Vagina (tissue), 2 donors: ENCODE measurements around the gene LPP. TPM values are rescaled to one million over a fixed set of nuclear protein-coding genes. Genes with fewer than 3 reads are reported as not detected.

ENCODE experiments used
- DNase-seq, 2 donors: peaks; one replicate each; pipeline ENCODE4 v3.0.0-alpha.2; 2017; ENCODE audit errors: extremely low spot score in 2 of 2
- H3K27ac ChIP-seq: fragments of 200-600 bp; sonication (generic); one replicate; pipeline ENCODE4 v1.5.1; 2019
- H3K27me3 ChIP-seq: fragments of 200-600 bp; sonication (generic); one replicate; pipeline ENCODE4 v1.5.1; 2019
- H3K36me3 ChIP-seq, 2 donors: fragments of 200-600 bp; sonication (generic); one replicate each; pipeline ENCODE4 v1.5.1; 2017 to 2019
- H3K4me1 ChIP-seq: fragments of 200-600 bp; sonication (generic); one replicate; pipeline ENCODE4 v1.5.1; 2019
- H3K4me3 ChIP-seq, 2 donors: fragments of 200-600 bp; sonication (generic); 1 replicate in 1 of 2; 2 replicates in 1 of 2; pipeline ENCODE4 v1.5.1; 2016 to 2019
- H3K9me3 ChIP-seq: fragments of 200-600 bp; sonication (generic); one replicate; pipeline ENCODE4 v1.5.1; 2019
- CTCF ChIP-seq, 3 experiments: fragments of 450-650 bp in 2 of 3; fragments of 200-600 bp in 1 of 3; sonication (generic) in 1 of 3; IDR thresholded peaks; one replicate each; pipeline ENCODE4 v1.5.1; 2017 to 2019; ENCODE audit warnings: antibody characterized with exemption in 3 of 3, mild to moderate bottlenecking in 2 of 3, moderate library complexity in 2 of 3
- POLR2A ChIP-seq, 2 donors: fragments of 450-650 bp; IDR thresholded peaks; one replicate each; pipeline ENCODE4 v1.6.1; 2017; ENCODE audit warnings: antibody characterized with exemption in 2 of 2, mild to moderate bottlenecking in 2 of 2, moderate library complexity in 2 of 2
- POLR2AphosphoS5 ChIP-seq, 2 donors: sonication (generic); formaldehyde crosslinking; IDR thresholded peaks; one replicate each; pipeline ENCODE4 v1.9.0; 2017; ENCODE audit warnings: antibody characterized with exemption in 2 of 2, mild to moderate bottlenecking in 2 of 2, low read depth in 1 of 2; ENCODE audit not compliant: insufficient read depth in 1 of 2
- intact Hi-C: fragments of 100-400 bp; cut with DNase I; formaldehyde crosslinking; loops from one replicate; pipeline ENCODE4 v1.15.1; 2023
- total RNA-seq: library from RNA; depleted of rRNA; stranded (reverse); fragments of >200 nt; gene quantifications from one replicate; pipeline ENCODE4 v1.2.3, GENCODE V29; 2016

The LPP gene
- total RNA-seq, 1 donor from 2014 or later: 248 TPM

- DNase-seq: no peak
- Histone ChIP-seq H3K4me1 (peaks cover 25% of the 10 kb centered on the region), H3K27ac (no peak overlapping the region), H3K36me3 (no peaks in the 10 kb centered on the region), H3K4me3 (no peak overlapping the region), H3K27me3 (no peaks in the 10 kb centered on the region), H3K9me3 (no peaks in the 10 kb centered on the region)
- TF ChIP-seq CTCF (IDR thresholded peaks at IDR 0.05): no peak
- no peak for TF ChIP-seq POLR2AphosphoS5 (IDR thresholded peaks at IDR 0.05; ENCODE audit: insufficient read depth in 1 of 2, low read depth in 1 of 2)
- no peak for TF ChIP-seq POLR2A (IDR thresholded peaks at IDR 0.05)
- intact Hi-C loops: no loop called here
These were observed 508.8 kb downstream of the LPP start for GRCh38 chr3:188662795-188663194.

DNA sequence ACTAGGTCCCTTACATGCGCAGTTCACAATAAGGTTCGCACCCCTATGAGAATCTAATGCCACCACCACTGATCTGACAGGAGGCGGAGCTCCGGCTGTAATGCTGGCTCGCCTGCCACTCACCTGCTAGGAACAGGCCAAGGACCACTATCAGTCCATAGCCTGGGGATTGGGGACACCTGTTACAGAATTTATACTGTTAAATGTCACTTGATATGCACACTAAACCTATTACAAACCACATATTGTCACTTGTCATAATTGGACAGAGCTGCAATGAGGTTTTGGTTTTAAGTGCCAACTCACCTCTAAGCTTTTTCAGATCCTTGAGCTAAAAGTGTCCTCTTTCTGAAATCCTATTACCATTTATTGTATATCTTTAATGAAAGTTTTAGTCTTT lies 509.9 kb downstream of the LPP start:
- intact Hi-C loops: no loop called here

GRCh38 chr3:188664795-188665194 lies 510.8 kb downstream of the LPP start:
- Histone ChIP-seq H3K4me3 (no peak overlapping the region), H3K27me3 (no peaks in the 10 kb centered on the region), H3K27ac (no peak overlapping the region), H3K4me1 (peaks cover 12% of the 10 kb centered on the region), H3K36me3 (no peaks in the 10 kb centered on the region), H3K9me3 (no peaks in the 10 kb centered on the region)
- DNase-seq: no peak
- intact Hi-C loops: no loop called here
- no peak for TF ChIP-seq POLR2AphosphoS5 (IDR thresholded peaks at IDR 0.05; ENCODE audit: insufficient read depth in 1 of 2, low read depth in 1 of 2)
- TF ChIP-seq CTCF (IDR thresholded peaks at IDR 0.05): no peak
- no peak for TF ChIP-seq POLR2A (IDR thresholded peaks at IDR 0.05)

More for the DNA sequence above, 509.9 kb downstream of the LPP start:
- Histone ChIP-seq H3K4me1 (peaks cover 21% of the 10 kb centered on the region), H3K27ac (no peak overlapping the region), H3K9me3 (no peaks in the 10 kb centered on the region), H3K4me3 (no peak overlapping the region), H3K27me3 (no peaks in the 10 kb centered on the region), H3K36me3 (no peaks in the 10 kb centered on the region)
- DNase-seq: no peak
- no peak for TF ChIP-seq POLR2AphosphoS5 (IDR thresholded peaks at IDR 0.05; ENCODE audit: insufficient read depth in 1 of 2, low read depth in 1 of 2)
- TF ChIP-seq POLR2A (IDR thresholded peaks at IDR 0.05): no peak
- TF ChIP-seq CTCF (IDR thresholded peaks at IDR 0.05): no peak

DNA sequence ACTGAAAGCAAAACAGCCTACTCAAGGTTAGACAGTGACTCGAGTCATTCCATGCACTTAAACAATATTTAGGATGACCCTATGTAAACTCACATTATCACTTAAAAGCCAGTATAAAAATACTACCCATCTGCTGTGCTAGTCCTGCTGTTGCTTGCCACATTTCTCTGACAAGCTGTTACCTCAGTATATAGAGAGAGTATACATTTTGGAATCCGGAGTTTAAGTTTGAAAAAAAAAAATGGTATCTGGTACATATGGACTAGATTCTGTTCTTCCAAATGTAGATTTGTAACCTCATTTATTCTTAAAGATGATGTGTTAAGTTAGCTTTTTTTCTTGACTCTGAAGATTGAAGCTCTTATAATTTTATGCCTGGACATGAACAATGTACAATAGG lies 514.0 kb downstream of the LPP start:
- Histone ChIP-seq H3K4me1 (peaks cover 14% of the 10 kb centered on the region), H3K27ac (no peak overlapping the region), H3K9me3 (no peaks in the 10 kb centered on the region), H3K27me3 (no peaks in the 10 kb centered on the region), H3K4me3 (no peak overlapping the region), H3K36me3 (no peaks in the 10 kb centered on the region)
- intact Hi-C loops: no loop called here
- no peak for TF ChIP-seq POLR2AphosphoS5 (IDR thresholded peaks at IDR 0.05; ENCODE audit: insufficient read depth in 1 of 2, low read depth in 1 of 2)
- no peak for TF ChIP-seq POLR2A (IDR thresholded peaks at IDR 0.05)
- no peak for TF ChIP-seq CTCF (IDR thresholded peaks at IDR 0.05)
- DNase-seq: no peak

DNA sequence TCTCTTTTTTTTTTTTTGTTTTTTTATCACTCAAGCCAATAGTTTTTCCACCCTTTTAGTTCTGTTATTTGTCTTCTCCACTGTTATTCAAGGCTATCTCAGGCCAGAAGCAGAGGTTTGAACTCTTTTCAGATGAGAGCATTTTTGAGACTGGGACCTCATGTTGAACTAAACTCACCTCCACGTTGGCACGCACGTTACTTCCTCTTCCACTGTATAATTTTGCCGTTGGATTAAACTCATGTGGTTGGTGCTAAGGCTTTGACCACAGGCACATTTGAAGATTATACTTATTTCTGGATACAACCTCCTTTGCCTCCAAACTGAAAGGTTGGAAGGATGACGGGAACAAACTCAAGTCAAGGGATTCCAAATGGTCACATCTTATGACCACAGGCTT lies 516.5 kb downstream of the LPP start:
- TF ChIP-seq CTCF (IDR thresholded peaks at IDR 0.05): no peak
- no peak for TF ChIP-seq POLR2AphosphoS5 (IDR thresholded peaks at IDR 0.05; ENCODE audit: insufficient read depth in 1 of 2, low read depth in 1 of 2)
- no peak for TF ChIP-seq POLR2A (IDR thresholded peaks at IDR 0.05)
- Histone ChIP-seq H3K27ac (no peak overlapping the region), H3K27me3 (no peaks in the 10 kb centered on the region), H3K9me3 (no peaks in the 10 kb centered on the region), H3K4me3 (no peak overlapping the region), H3K36me3 (no peaks in the 10 kb centered on the region), H3K4me1 (peaks cover 27% of the 10 kb centered on the region)
- DNase-seq: no peak
- intact Hi-C loops: no loop called here
